GM19468 (cell line): ENCODE measurements around the gene STX10.
"Not testable (repeated sequence)": the region's sequence is repeated elsewhere in the genome, so short reads cannot be mapped to it uniquely, and the experiment has no call there.

Source experiments
- ATAC-seq: cut with Tn5 transposase; IDR thresholded peaks from one replicate; pipeline ENCODE4 v1.9.1; 2021; ENCODE audit warnings: mild to moderate bottlenecking, moderate library complexity, moderate number of reproducible peaks; ENCODE audit not compliant: unreplicated experiment; ENCODE audit errors: extremely low read depth

STX10 gene

GRCh38 chr19:13150187-13150930 lies at the start of gene STX10, which contains the start of gene IER2:
TSS of gene STX10 (minus strand) at chr19:13150375. CDS start at chr19:13150173, 202 bp downstream.
TSS of gene IER2 (plus strand) at chr19:13150411. CDS start at chr19:13153187, 2,776 bp downstream.
- peak; percentile 10 for ATAC-seq

- ATAC-seq: no peak
Measured at GRCh38 chr19:13198634-13199033, 48.5 kb upstream of the STX10 start.

- ATAC-seq: no peak
Measured at GRCh38 chr19:13195678-13196077, 45.5 kb upstream of the STX10 start.

- no peak for ATAC-seq
Measured at GRCh38 chr19:13190781-13191540, 40.8 kb upstream of the STX10 start.

- no peak for ATAC-seq
Measured at GRCh38 chr19:13189600-13189999, 39.4 kb upstream of the STX10 start.

- ATAC-seq: no peak
Measured at GRCh38 chr19:13187419-13187818, 37.2 kb upstream of the STX10 start.

GRCh38 chr19:13186688-13187087 lies 36.5 kb upstream of the STX10 start:
- ATAC-seq: not testable (repeated sequence)

GRCh38 chr19:13185763-13186657 lies 35.8 kb upstream of the STX10 start:
- ATAC-seq: not testable (repeated sequence)

GRCh38 chr19:13184926-13185325 lies 34.8 kb upstream of the STX10 start:
- ATAC-seq: not testable (repeated sequence)

- ATAC-seq: no peak
Measured at GRCh38 chr19:13181747-13182388, 31.7 kb upstream of the STX10 start.

- not testable (repeated sequence) for ATAC-seq
Measured at GRCh38 chr19:13178291-13178690, 28.1 kb upstream of the STX10 start.

GRCh38 chr19:13177584-13177983 lies 27.4 kb upstream of the STX10 start:
- ATAC-seq: not testable (repeated sequence)

GRCh38 chr19:13176345-13176744 lies 26.2 kb upstream of the STX10 start:
- no peak for ATAC-seq

GRCh38 chr19:13173139-13173737 lies 23.1 kb upstream of the STX10 start:
- no peak for ATAC-seq

GRCh38 chr19:13172346-13173138 lies 22.4 kb upstream of the STX10 start:
- no peak for ATAC-seq

GRCh38 chr19:13171146-13171545 lies 21.0 kb upstream of the STX10 start:
- no peak for ATAC-seq

GRCh38 chr19:13169769-13170168 lies 19.6 kb upstream of the STX10 start:
- no peak for ATAC-seq

- ATAC-seq: not testable (repeated sequence)
Measured at GRCh38 chr19:13166151-13166550, 16.0 kb upstream of the STX10 start.
